Upper lobe of left lung (tissue), 4 donors: Measurements from ENCODE around the gene FAM222A.

ENCODE experiments used
- POLR2AphosphoS5 ChIP-seq, 2 donors: sonication (generic); formaldehyde crosslinking; IDR thresholded peaks; one replicate each; pipeline ENCODE4 v1.5.1; 2017; ENCODE audit warnings: antibody characterized with exemption in 2 of 2
- TF ChIP-seq, protein P1 (sequence below), 6 experiments: fragments of 450-650 bp in 4 of 6; fragments of 200-600 bp in 2 of 6; sonication (generic) in 2 of 6; IDR thresholded peaks; one replicate each; pipeline ENCODE4 v1.5.1; 2016 to 2019; ENCODE audit warnings: antibody characterized with exemption in 6 of 6

DNA sequence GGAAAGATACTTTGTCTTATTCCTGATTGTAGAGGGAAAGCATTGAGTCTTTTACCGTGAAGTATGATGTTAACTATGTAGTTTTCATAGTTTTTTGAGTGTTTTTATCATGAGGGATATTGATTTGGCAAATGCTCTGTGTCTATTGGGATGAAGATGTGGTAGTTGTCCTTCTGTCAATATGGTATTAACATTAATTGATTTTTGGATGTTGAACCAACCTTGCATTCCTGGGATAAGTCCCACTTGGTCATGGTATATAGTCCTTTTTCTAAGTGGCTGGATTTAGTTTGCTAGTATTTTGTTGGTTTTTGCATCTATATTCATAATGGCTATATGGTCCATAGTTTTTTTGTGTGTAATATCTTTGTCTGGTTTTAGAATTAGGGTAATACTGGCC, 42.8 kb downstream of the FAM222A start:
- TF ChIP-seq, protein P1, sequence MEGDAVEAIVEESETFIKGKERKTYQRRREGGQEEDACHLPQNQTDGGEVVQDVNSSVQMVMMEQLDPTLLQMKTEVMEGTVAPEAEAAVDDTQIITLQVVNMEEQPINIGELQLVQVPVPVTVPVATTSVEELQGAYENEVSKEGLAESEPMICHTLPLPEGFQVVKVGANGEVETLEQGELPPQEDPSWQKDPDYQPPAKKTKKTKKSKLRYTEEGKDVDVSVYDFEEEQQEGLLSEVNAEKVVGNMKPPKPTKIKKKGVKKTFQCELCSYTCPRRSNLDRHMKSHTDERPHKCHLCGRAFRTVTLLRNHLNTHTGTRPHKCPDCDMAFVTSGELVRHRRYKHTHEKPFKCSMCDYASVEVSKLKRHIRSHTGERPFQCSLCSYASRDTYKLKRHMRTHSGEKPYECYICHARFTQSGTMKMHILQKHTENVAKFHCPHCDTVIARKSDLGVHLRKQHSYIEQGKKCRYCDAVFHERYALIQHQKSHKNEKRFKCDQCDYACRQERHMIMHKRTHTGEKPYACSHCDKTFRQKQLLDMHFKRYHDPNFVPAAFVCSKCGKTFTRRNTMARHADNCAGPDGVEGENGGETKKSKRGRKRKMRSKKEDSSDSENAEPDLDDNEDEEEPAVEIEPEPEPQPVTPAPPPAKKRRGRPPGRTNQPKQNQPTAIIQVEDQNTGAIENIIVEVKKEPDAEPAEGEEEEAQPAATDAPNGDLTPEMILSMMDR (IDR thresholded peaks at IDR 0.05) = no peak
- TF ChIP-seq POLR2AphosphoS5 (IDR thresholded peaks at IDR 0.05) = no peak
